SK-N-SH (cell line): Measurements from ENCODE around the gene GPR63. TPM values are rescaled to one million over a fixed set of nuclear protein-coding genes. Genes with fewer than 3 reads are reported as not detected.

ENCODE experiments used
- CTCF ChIA-PET: fragments of 300-600, 350-600 bp; formaldehyde crosslinking; extraction: SDS; loops from one replicate; lab custom pipeline; 2021; lab: Yijun Ruan, JAX
- POLR2A ChIA-PET: fragments of 350-600 bp; sonication (Branson Sonifier 250); formaldehyde crosslinking; extraction: SDS; loops from one replicate; lab custom pipeline; 2020; ENCODE audit warnings: antibody characterized with exemption, inconsistent platforms; lab: Yijun Ruan, JAX
- DNase-seq: peaks from one replicate; pipeline ENCODE4 v3.0.0; 2012
- H2AFZ ChIP-seq: fragments of 200-600 bp; sonication (generic); 2 replicates; pipeline ENCODE4 v1.8.1; 2016; ENCODE audit warnings: antibody characterized with exemption, mild to moderate bottlenecking, low read depth
- H3F3A ChIP-seq: fragments of 200-600 bp; sonication (generic); replicated peaks from 2 replicates; pipeline ENCODE3; 2016; ENCODE audit warnings: antibody characterized with exemption, mild to moderate bottlenecking; ENCODE audit not compliant: insufficient read depth
- H3K27ac ChIP-seq, 2 experiments: fragments of 200-500 bp in 1 of 2; fragments of 200-600 bp in 1 of 2; sonication (Bioruptor generic) in 1 of 2; sonication (generic), shearing (Covaris generic) in 1 of 2; 2 replicates each; pipeline versions ENCODE4 v1.5.1 to v1.6.1; 2014 to 2016; ENCODE audit warnings: low read depth in 2 of 2, inconsistent platforms in 1 of 2, low read length in 1 of 2, mild to moderate bottlenecking in 1 of 2, mixed read lengths in 1 of 2
- H3K27me3 ChIP-seq: fragments of 200-600 bp; sonication (generic), shearing (Covaris generic); 2 replicates; pipeline ENCODE4 v1.6.1; 2016; ENCODE audit warnings: mixed run types; ENCODE audit not compliant: insufficient read depth
- H3K36me3 ChIP-seq, 2 experiments: fragments of 200-500 bp in 1 of 2; fragments of 200-600 bp in 1 of 2; sonication (Bioruptor generic) in 1 of 2; sonication (generic) in 1 of 2; replicated peaks in 1 of 2; 2 replicates each; pipeline versions ENCODE3 to v1.5.1; 2014 to 2016; ENCODE audit warnings: low read length in 1 of 2, mild to moderate bottlenecking in 1 of 2; ENCODE audit not compliant: insufficient read depth in 2 of 2, control insufficient read depth in 1 of 2
- H3K4me1 ChIP-seq, 2 experiments: fragments of 200-500 bp in 1 of 2; fragments of 200-600 bp in 1 of 2; sonication (Bioruptor generic) in 1 of 2; sonication (generic), shearing (Covaris generic) in 1 of 2; 2 replicates each; pipeline versions ENCODE4 v1.5.1 to v1.6.1; 2014 to 2016; ENCODE audit warnings: low read depth in 1 of 2, low read length in 1 of 2, mixed run types in 1 of 2; ENCODE audit not compliant: insufficient read depth in 2 of 2, control insufficient read depth in 1 of 2
- H3K4me2 ChIP-seq: fragments of 200-600 bp; sonication (generic), shearing (Covaris generic); 2 replicates; pipeline ENCODE4 v1.6.1; 2017; ENCODE audit warnings: mixed run types
- H3K4me3 ChIP-seq, 2 experiments: fragments of 200-500 bp in 1 of 2; fragments of 200-600 bp in 1 of 2; sonication (Bioruptor generic) in 1 of 2; sonication (generic), shearing (Covaris generic) in 1 of 2; 2 replicates each; pipeline versions ENCODE4 v1.5.1 to v1.8.1; 2014 to 2016; ENCODE audit warnings: low read depth in 2 of 2, inconsistent platforms in 1 of 2, low read length in 1 of 2, mild to moderate bottlenecking in 1 of 2, mixed read lengths in 1 of 2, moderate library complexity in 1 of 2
- H3K79me2 ChIP-seq: fragments of 200-600 bp; sonication (generic); 2 replicates; pipeline ENCODE4 v1.8.1; 2017; ENCODE audit warnings: mild to moderate bottlenecking; ENCODE audit not compliant: insufficient read depth
- H3K9ac ChIP-seq: fragments of 200-600 bp; sonication (generic); 2 replicates; pipeline ENCODE4 v1.6.1; 2017; ENCODE audit warnings: mixed run types
- H3K9me2 ChIP-seq: fragments of 200-600 bp; sonication (generic); 2 replicates; pipeline ENCODE4 v1.6.1; 2017; ENCODE audit warnings: mixed run types
- H3K9me3 ChIP-seq: fragments of 200-600 bp; sonication (generic); 2 replicates; pipeline ENCODE4 v1.6.1; 2017; ENCODE audit warnings: mixed run types, mild to moderate bottlenecking, moderate library complexity
- H4K20me1 ChIP-seq: fragments of 200-600 bp; sonication (generic); 2 replicates; pipeline ENCODE4 v1.6.1; 2017; ENCODE audit warnings: mild to moderate bottlenecking, mixed run types; ENCODE audit not compliant: insufficient read depth
- CHD2 ChIP-seq: fragments of 150-350 bp; IDR thresholded peaks from 2 replicates; pipeline ENCODE4 v1.6.1; 2018; ENCODE audit warnings: low read length; ENCODE audit not compliant: partially characterized antibody
- CTCF ChIP-seq: fragments of 200-600 bp; sonication (generic); IDR thresholded peaks from 2 replicates; pipeline ENCODE4 v1.6.1; 2017; ENCODE audit warnings: antibody characterized with exemption, mild to moderate bottlenecking, moderate library complexity
- EP300 ChIP-seq, 2 experiments: IDR thresholded peaks; 2 replicates each; pipeline versions ENCODE4 v1.4.0 to v1.6.1; 2012; ENCODE audit warnings: borderline replicate concordance in 1 of 2, low read depth in 1 of 2, low read length in 1 of 2
- EZH2phosphoT487 ChIP-seq: fragments of 200-600 bp; sonication (generic); IDR thresholded peaks from 2 replicates; pipeline ENCODE4 v1.6.1; 2017; ENCODE audit warnings: low read depth, mixed run types, mild to moderate bottlenecking, antibody characterized with exemption, moderate library complexity, borderline replicate concordance
- FOSL2 ChIP-seq: IDR thresholded peaks from 2 replicates; pipeline ENCODE4 v1.4.0; 2012; ENCODE audit warnings: low read depth, mild to moderate bottlenecking, moderate library complexity, borderline replicate concordance
- FOXM1 ChIP-seq: IDR thresholded peaks from 2 replicates; pipeline ENCODE4 v1.4.0; 2012; ENCODE audit warnings: low read depth, mild to moderate bottlenecking
- GATA2 ChIP-seq: sonication (generic); formaldehyde crosslinking; IDR thresholded peaks from 2 replicates; pipeline ENCODE4 v1.5.0; 2020; ENCODE audit warnings: mild to moderate bottlenecking, missing genetic modification reagents
- IRF3 ChIP-seq: fragments of 150-350 bp; IDR thresholded peaks from 2 replicates; pipeline ENCODE4 v1.6.1; 2016; ENCODE audit warnings: mild to moderate bottlenecking, low read depth, low read length
- JUND ChIP-seq: IDR thresholded peaks from 2 replicates; pipeline ENCODE4 v1.4.0; 2012
- MEF2A ChIP-seq: IDR thresholded peaks from 2 replicates; pipeline ENCODE4 v1.4.0; 2012; ENCODE audit warnings: low read depth, borderline replicate concordance
- MXI1 ChIP-seq: IDR thresholded peaks from 2 replicates; pipeline ENCODE4 v1.6.1; 2012; ENCODE audit warnings: mild to moderate bottlenecking, low read depth, low read length, improper control_type of control experiment
- NRF1 ChIP-seq: IDR thresholded peaks from 2 replicates; pipeline ENCODE4 v1.6.1; 2012; ENCODE audit warnings: low read depth, mild to moderate bottlenecking, low read length
- PBX3 ChIP-seq: IDR thresholded peaks from 2 replicates; pipeline ENCODE4; 2012
- RCOR1 ChIP-seq: fragments of 150-350 bp; IDR thresholded peaks from 2 replicates; pipeline ENCODE4 v1.6.1; 2017; ENCODE audit warnings: antibody characterized with exemption, low read length
- REST ChIP-seq: IDR thresholded peaks from 2 replicates; pipeline ENCODE4 v1.6.1; 2012; ENCODE audit warnings: mild to moderate bottlenecking, low read depth, low read length, moderate library complexity
- RXRA ChIP-seq: IDR thresholded peaks from 2 replicates; pipeline ENCODE4 v1.4.0; 2012; ENCODE audit warnings: low read depth, mild to moderate bottlenecking, borderline replicate concordance
- SIN3A ChIP-seq: IDR thresholded peaks from 2 replicates; pipeline ENCODE4 v1.6.1; 2012; ENCODE audit warnings: low read depth, mild to moderate bottlenecking, low read length, moderate library complexity, borderline replicate concordance
- SMC3 ChIP-seq: IDR thresholded peaks from 2 replicates; pipeline ENCODE4 v1.6.1; 2012; ENCODE audit warnings: low read depth, low read length, improper control_type of control experiment
- TCF12 ChIP-seq: IDR thresholded peaks from 2 replicates; pipeline ENCODE4 v1.4.0; 2012
- TEAD4 ChIP-seq: IDR thresholded peaks from 2 replicates; pipeline ENCODE4 v1.4.0; 2012; ENCODE audit warnings: mild to moderate bottlenecking, borderline replicate concordance; ENCODE audit not compliant: insufficient read depth
- ZBTB33 ChIP-seq: IDR thresholded peaks from 2 replicates; pipeline ENCODE4 v1.4.0; 2012; ENCODE audit warnings: low read depth, borderline replicate concordance
- WGBS: methylation state at CpG from one replicate; pipeline ENCODE4 v1.1.6; 2017; ENCODE audit warnings: low lambda C conversion rate; 5-methylcytosine and 5-hydroxymethylcytosine counted together
- polyA plus RNA-seq, 3 experiments: library from polyadenylated mRNA; depleted of rRNA; stranded (reverse); fragments of >200 nt; gene quantifications; 2 replicates each; pipeline ENCODE4 v1.2.3, GENCODE V29; 2012

GPR63 gene
- polyA plus RNA-seq, 1 of the 3 experiments (the other 2 are of a cell fraction), result 0.53 TPM

- no peak for TF ChIP-seq TEAD4
These were observed 82.2 kb downstream of the GPR63 start (continued) for GRCh38 chr6:96755096-96755495.

- no peak overlapping the region for H3K9ac ChIP-seq
- H2AFZ ChIP-seq, result no peak overlapping the region
- H3K27me3 ChIP-seq, result no peaks in the 10 kb centered on the region
- CTCF ChIA-PET, result interaction anchor here (0.6 to 1.3 kb wide), 2 partner anchors 11 to 914 kb away, joined by 3 read pairs; no protein-coding TSS in a partner anchor
- H3K36me3 ChIP-seq, result no peaks in the 10 kb centered on the region
- H3K4me2 ChIP-seq, result no peak overlapping the region
- no peaks in the 10 kb centered on the region for H3K4me1 ChIP-seq
- H3K4me3 ChIP-seq, result no peak overlapping the region
- no peaks in the 10 kb centered on the region for H4K20me1 ChIP-seq
- no peaks in the 10 kb centered on the region for H3K9me2 ChIP-seq
- H3K9me3 ChIP-seq, result no peaks in the 10 kb centered on the region
- no peak for TF ChIP-seq ZBTB33
- no peak for TF ChIP-seq NRF1
- TF ChIP-seq SIN3A, result no peak
- TF ChIP-seq TCF12, result no peak
- no peak for TF ChIP-seq FOSL2
- no peak for TF ChIP-seq IRF3
- no peak for TF ChIP-seq CTCF
- TF ChIP-seq MXI1, result no peak
- no peak for TF ChIP-seq EZH2phosphoT487
- TF ChIP-seq SMC3, result no peak
- no peak for TF ChIP-seq RCOR1
- no peak for TF ChIP-seq FOXM1
- no peak for TF ChIP-seq JUND
- no peak for TF ChIP-seq GATA2
- TF ChIP-seq EP300 (IDR thresholded peaks at IDR 0.05; ENCODE audit: borderline replicate concordance in 1 of 2, low read depth in 1 of 2, low read length in 1 of 2), result no peak
- TF ChIP-seq MEF2A, result no peak
- TF ChIP-seq RXRA, result no peak
- no peak for TF ChIP-seq REST
- no peak for TF ChIP-seq CHD2
- no peak for TF ChIP-seq PBX3
- no peak overlapping the region for H3K27ac ChIP-seq
- no peaks in the 10 kb centered on the region for H3F3A ChIP-seq
- DNase-seq, result no peak
- WGBS, result 68% methylated on average over 6 of the region's 6 CpGs
- POLR2A ChIA-PET, result no interaction called here
- no peaks in the 10 kb centered on the region for H3K79me2 ChIP-seq
These were observed 87.4 kb downstream of the GPR63 start for GRCh38 chr6:96749891-96750290.
